Tibial nerve (tissue), 4 donors: ENCODE data around the gene TMEM132A. TPM values are rescaled to one million over a fixed set of nuclear protein-coding genes. Genes with fewer than 3 reads are reported as not detected.

Source experiments
- DNase-seq, 2 donors: peaks; one replicate each; pipeline ENCODE4 v3.0.0-alpha.2; 2019; ENCODE audit warnings: low spot score in 2 of 2
- H3K27ac ChIP-seq, 4 donors: fragments of 200-600 bp; sonication (generic) in 3 of 4; one replicate each; pipeline ENCODE4 v1.5.1; 2017 to 2019; ENCODE audit warnings: mild to moderate bottlenecking in 1 of 4
- H3K27me3 ChIP-seq, 2 donors: fragments of 200-600 bp; sonication (generic) in 1 of 2; one replicate each; pipeline versions ENCODE4 v1.5.1 to v1.6.0; 2017 to 2019
- H3K36me3 ChIP-seq, 3 donors: fragments of 200-600 bp; sonication (generic); one replicate each; pipeline ENCODE4 v1.5.1; 2018 to 2019
- H3K4me1 ChIP-seq, 4 donors: fragments of 200-600 bp; sonication (generic) in 3 of 4; one replicate each; pipeline ENCODE4 v1.5.1; 2017 to 2019
- H3K4me3 ChIP-seq, 4 donors: fragments of 200-600 bp; sonication (generic) in 3 of 4; one replicate each; pipeline ENCODE4 v1.5.1; 2017 to 2019; ENCODE audit warnings: mild to moderate bottlenecking in 1 of 4, moderate library complexity in 1 of 4
- H3K9me3 ChIP-seq, 4 donors: fragments of 200-600 bp; sonication (generic) in 3 of 4; one replicate each; pipeline ENCODE4 v1.5.1; 2017 to 2019
- CTCF ChIP-seq, 5 experiments: fragments of 200-600 bp in 3 of 5; fragments of 450-650 bp in 2 of 5; sonication (generic) in 3 of 5; IDR thresholded peaks; one replicate each; pipeline ENCODE4 v1.5.1; 2016 to 2019; ENCODE audit warnings: antibody characterized with exemption in 5 of 5, mild to moderate bottlenecking in 3 of 5, moderate library complexity in 2 of 5
- EP300 ChIP-seq, 2 donors: sonication (generic); formaldehyde crosslinking; IDR thresholded peaks; one replicate each; pipeline ENCODE4 v1.6.1; 2017; ENCODE audit warnings: antibody characterized with exemption in 2 of 2, mild to moderate bottlenecking in 1 of 2
- POLR2A ChIP-seq, 2 donors: fragments of 450-650 bp; IDR thresholded peaks; one replicate each; pipeline ENCODE4 v1.6.1; 2017; ENCODE audit warnings: antibody characterized with exemption in 2 of 2, mild to moderate bottlenecking in 2 of 2, moderate library complexity in 2 of 2
- WGBS, 2 donors: methylation state at CpG; one replicate each; pipeline ENCODE4 v1.1.5; 2018; 5-methylcytosine and 5-hydroxymethylcytosine counted together
- total RNA-seq, 4 donors: library from RNA; depleted of rRNA; stranded (reverse); fragments of >200 nt; gene quantifications; one replicate each; pipeline ENCODE4 v1.1.0, GENCODE V29; 2016

The TMEM132A gene
- total RNA-seq, 4 donors from 2014 or later = 15.9 to 41.9 (median 26.6) TPM

DNA sequence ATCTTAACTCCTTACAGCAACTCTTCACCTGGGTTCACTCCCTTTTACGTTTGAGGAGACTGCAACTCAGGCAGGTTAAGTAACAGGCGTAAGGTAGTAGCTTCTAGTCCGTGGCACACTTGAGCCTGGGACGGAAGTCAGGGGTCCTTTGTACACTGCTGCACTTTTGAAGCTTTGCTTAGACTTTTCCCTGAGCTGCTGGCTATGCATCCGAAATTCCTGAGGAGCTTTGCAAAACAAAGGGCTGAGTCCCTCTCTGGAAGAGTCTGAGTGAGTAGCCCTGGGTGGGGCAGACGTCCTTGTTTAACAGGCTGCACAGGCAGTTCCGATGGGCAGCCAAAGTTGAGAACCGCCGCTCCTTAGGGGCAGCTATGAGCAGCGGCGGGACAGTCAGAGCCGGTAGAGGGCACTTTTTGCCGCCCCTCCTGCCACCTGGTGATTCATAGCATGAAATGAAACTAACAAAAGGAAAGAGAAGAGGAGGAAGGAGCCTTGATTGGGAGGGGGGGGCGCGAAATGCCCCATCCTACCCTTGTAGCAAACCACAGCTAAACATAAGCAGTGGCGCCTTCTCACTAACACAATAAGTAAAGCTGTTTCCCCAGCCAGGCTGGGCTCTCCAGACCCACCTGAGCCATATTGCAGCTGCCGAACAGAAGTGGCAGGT lies 8.9 kb upstream of the TMEM132A start:
- 6 to 8% methylated on average over 17 of the region's 17 CpGs for WGBS, 2 donors
- H3K27ac ChIP-seq = peak overlapping the region in 3 of 4 donors; percentile 85 to 99 (median 98)
- TF ChIP-seq CTCF (IDR thresholded peaks at IDR 0.05) (peak in 4 of 5 experiments; percentile 10 to 26 (median 24)), EP300 (IDR thresholded peaks at IDR 0.05) (peak in 1 of 2 donors; percentile 36), POLR2A (IDR thresholded peaks at IDR 0.05) (no peak)
- peaks cover 0 to 65% (median 36%) of the 10 kb centered on the region in 4 donors for H3K4me1 ChIP-seq
- peak overlapping the region; percentile 69 to 94 (median 72) for H3K4me3 ChIP-seq
- DNase-seq = peak; percentile 34 to 45
- H3K9me3 ChIP-seq = no peaks in the 10 kb centered on the region
- no peaks in the 10 kb centered on the region for H3K27me3 ChIP-seq
- H3K36me3 ChIP-seq = peaks cover 0 to 16% (median 7%) of the 10 kb centered on the region in 3 donors

DNA sequence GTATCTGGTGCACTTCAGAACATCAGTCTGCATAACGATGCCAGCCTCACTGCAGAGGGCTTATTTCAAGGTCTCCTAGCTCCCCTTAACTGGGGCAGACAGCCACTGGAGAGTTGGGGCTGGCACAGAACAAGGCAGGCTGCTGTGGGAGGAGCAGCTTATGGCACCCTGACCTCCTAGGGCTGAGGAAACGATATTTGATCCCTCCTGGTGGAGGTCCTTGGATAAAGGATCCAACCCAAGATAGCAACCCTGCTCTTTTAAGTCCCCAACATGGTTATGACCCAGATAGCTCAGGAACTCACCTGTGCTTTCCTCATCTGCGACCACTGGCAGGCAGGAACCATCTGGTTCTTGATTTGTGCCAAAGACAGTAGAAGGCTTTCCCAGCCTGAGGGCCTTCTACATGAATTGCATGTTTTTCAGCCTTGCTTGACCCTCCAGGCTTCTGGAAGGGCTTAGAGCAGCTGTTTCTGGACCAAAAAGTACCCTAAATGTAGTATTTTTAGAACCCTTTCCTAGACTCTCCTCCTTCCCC lies 7.5 kb upstream of the TMEM132A start:
- H3K4me1 ChIP-seq = peaks cover 0 to 65% (median 36%) of the 10 kb centered on the region in 4 donors
- H3K36me3 ChIP-seq = peaks cover 0 to 30% (median 20%) of the 10 kb centered on the region in 3 donors
- peak overlapping the region in 1 of 4 donors; percentile 98 for H3K27ac ChIP-seq
- H3K27me3 ChIP-seq = no peaks in the 10 kb centered on the region
- DNase-seq = no peak
- no peaks in the 10 kb centered on the region for H3K9me3 ChIP-seq
- TF ChIP-seq EP300 (IDR thresholded peaks at IDR 0.05) (no peak), CTCF (IDR thresholded peaks at IDR 0.05) (no peak), POLR2A (IDR thresholded peaks at IDR 0.05) (no peak)
- H3K4me3 ChIP-seq = no peak overlapping the region
- WGBS, 2 donors = 62 to 67% methylated on average over 3 of the region's 3 CpGs

GRCh38 chr11:60917267-60917666 lies 7.0 kb upstream of the TMEM132A start:
- H3K27me3 ChIP-seq = no peaks in the 10 kb centered on the region
- H3K4me3 ChIP-seq = no peak overlapping the region
- H3K36me3 ChIP-seq = peaks cover 0 to 35% (median 26%) of the 10 kb centered on the region in 3 donors
- TF ChIP-seq POLR2A (IDR thresholded peaks at IDR 0.05) (no peak), EP300 (IDR thresholded peaks at IDR 0.05) (no peak), CTCF (IDR thresholded peaks at IDR 0.05) (no peak)
- DNase-seq = no peak
- no peaks in the 10 kb centered on the region for H3K9me3 ChIP-seq
- H3K27ac ChIP-seq = no peak overlapping the region
- WGBS, 2 donors = 93% methylated on average over 1 of the region's 1 CpG
- H3K4me1 ChIP-seq = peaks cover 0 to 65% (median 36%) of the 10 kb centered on the region in 4 donors

DNA sequence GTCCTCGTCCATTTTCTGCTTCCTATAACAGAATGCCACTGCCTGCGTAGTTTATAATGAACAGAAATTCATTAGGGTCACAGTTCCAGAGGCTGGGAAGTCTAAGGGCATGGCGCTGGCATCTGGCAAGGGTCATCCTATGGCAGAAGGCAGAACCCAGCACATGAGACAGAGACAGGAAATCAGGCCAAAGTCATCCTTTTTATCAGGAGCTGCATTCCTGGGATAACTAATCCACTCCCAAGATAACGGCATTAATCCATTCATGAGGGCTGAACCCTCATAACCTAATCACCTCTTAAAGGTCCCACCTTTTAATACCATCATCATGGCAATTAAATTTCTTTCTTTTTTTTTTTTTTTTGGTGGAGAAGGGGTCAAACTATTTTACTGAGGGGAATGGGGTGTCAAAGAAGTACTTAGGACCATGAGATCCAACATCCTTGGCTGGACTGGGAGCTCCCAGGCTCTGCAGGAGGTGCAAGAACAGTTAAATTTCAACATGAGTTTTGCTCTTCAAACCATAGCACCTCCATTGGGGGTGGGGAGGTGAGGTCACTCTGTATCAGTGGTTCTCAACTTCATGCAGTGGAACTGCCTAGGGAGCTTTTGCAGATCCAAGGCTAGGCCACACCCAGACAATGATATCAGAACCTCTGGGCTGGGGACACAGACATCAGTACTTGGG lies 5.9 kb upstream of the TMEM132A start:
- WGBS, 2 donors = 84 to 87% methylated on average over 4 of the region's 4 CpGs
- DNase-seq = no peak
- no peak overlapping the region for H3K4me3 ChIP-seq
- H3K27me3 ChIP-seq = no peaks in the 10 kb centered on the region
- peaks cover 0 to 46% (median 29%) of the 10 kb centered on the region in 3 donors for H3K36me3 ChIP-seq
- peaks cover 0 to 59% (median 30%) of the 10 kb centered on the region in 4 donors for H3K4me1 ChIP-seq
- no peak overlapping the region for H3K27ac ChIP-seq
- no peak for TF ChIP-seq CTCF (IDR thresholded peaks at IDR 0.05)
- TF ChIP-seq EP300 (IDR thresholded peaks at IDR 0.05) = no peak
- no peak for TF ChIP-seq POLR2A (IDR thresholded peaks at IDR 0.05)
- H3K9me3 ChIP-seq = no peaks in the 10 kb centered on the region

GRCh38 chr11:60918939-60919265 lies 5.4 kb upstream of the TMEM132A start:
- no peak for DNase-seq
- no peak for TF ChIP-seq EP300 (IDR thresholded peaks at IDR 0.05)
- no peak for TF ChIP-seq POLR2A (IDR thresholded peaks at IDR 0.05)
- TF ChIP-seq CTCF (IDR thresholded peaks at IDR 0.05) = no peak
- Histone ChIP-seq H3K27ac (no peak overlapping the region), H3K9me3 (no peaks in the 10 kb centered on the region), H3K4me1 (peaks cover 0 to 60% (median 33%) of the 10 kb centered on the region in 4 donors), H3K36me3 (peaks cover 0 to 51% (median 29%) of the 10 kb centered on the region in 3 donors), H3K4me3 (no peak overlapping the region), H3K27me3 (no peaks in the 10 kb centered on the region)
- 38 to 45% methylated on average over 2 of the region's 2 CpGs for WGBS, 2 donors
